IMR-90 (cell line): ENCODE data around the gene ENTREP3.

Source experiments
- CTCF ChIP-seq: conservative IDR thresholded peaks from 2 replicates; pipeline ENCODE4 v1.5.1; 2012; ENCODE audit warnings: mild to moderate bottlenecking, low read depth, low read length, improper control_type of control experiment
- FOS ChIP-seq: fragments of 150-350 bp; IDR thresholded peaks from 2 replicates; pipeline ENCODE4 v1.6.1; 2016; ENCODE audit warnings: low read depth, low read length
- MAFK ChIP-seq: IDR thresholded peaks from 2 replicates; pipeline ENCODE4 v1.6.1; 2012; ENCODE audit warnings: low read depth, low read length, improper control_type of control experiment
- MXI1 ChIP-seq: IDR thresholded peaks from 2 replicates; pipeline ENCODE4 v1.6.1; 2012; ENCODE audit warnings: low read depth, mild to moderate bottlenecking, low read length, moderate library complexity, borderline replicate concordance
- NFE2L2 ChIP-seq: fragments of 150-350 bp; IDR thresholded peaks from 2 replicates; pipeline ENCODE4 v1.6.1; 2016; ENCODE audit warnings: low read depth, mild to moderate bottlenecking, low read length
- POLR2A ChIP-seq: IDR thresholded peaks from 2 replicates; pipeline ENCODE4 v1.6.1; 2012; ENCODE audit warnings: mild to moderate bottlenecking, low read depth, low read length
- USF2 ChIP-seq: fragments of 150-350 bp; IDR thresholded peaks from 2 replicates; pipeline ENCODE4 v1.6.1; 2017; ENCODE audit warnings: mild to moderate bottlenecking, antibody characterized with exemption, low read length, low read depth

- no peak for TF ChIP-seq USF2
- no peak for TF ChIP-seq CTCF
- no peak for TF ChIP-seq POLR2A
- TF ChIP-seq MXI1: no peak
- no peak for TF ChIP-seq FOS
- no peak for TF ChIP-seq NFE2L2
- no peak for TF ChIP-seq MAFK
Observed at GRCh38 chr1:155285063-155285462, 29.8 kb upstream of the ENTREP3 start.
